GM12875 (cell line): ENCODE results near the gene OTOA.
"Not testable (repeated sequence)": the region's sequence is repeated elsewhere in the genome, so short reads cannot be mapped to it uniquely, and the experiment has no call there.

ENCODE experiments used
- H3K4me3 ChIP-seq: one replicate; pipeline ENCODE4 v1.5.1; 2011; ENCODE audit warnings: low read depth, low read length, control low read depth
- TF ChIP-seq, protein P1 (sequence below): IDR thresholded peaks from 2 replicates; pipeline ENCODE4 v1.5.1; 2011; ENCODE audit warnings: low read depth, mild to moderate bottlenecking, control low read depth, inconsistent platforms, low read length, moderate library complexity, borderline replicate concordance; ENCODE audit not compliant: insufficient read depth

OTOA gene

DNA sequence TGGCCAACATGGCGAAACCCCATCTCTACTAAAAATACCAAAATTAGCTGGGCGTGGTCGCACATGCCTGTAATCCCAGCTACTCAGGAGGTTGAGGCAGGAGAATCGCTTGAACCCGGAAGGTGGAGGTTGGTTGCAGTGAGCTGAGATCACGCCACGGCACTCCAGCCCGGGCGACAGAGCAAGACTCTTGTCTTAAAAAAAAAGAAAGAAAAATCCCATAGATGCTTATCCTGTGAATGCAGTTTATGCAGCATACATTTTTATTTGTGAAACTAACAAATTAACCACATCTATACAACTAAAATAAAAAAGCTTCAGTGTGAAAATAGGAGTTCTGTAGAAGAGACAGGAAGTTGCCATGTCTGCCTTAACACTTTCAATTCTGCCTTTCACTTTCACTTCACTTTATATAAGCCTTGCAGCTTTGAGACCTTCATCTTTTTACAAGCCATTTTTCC, 18.5 kb upstream of the OTOA start:
- no peak overlapping the region for H3K4me3 ChIP-seq
- TF ChIP-seq, protein P1, sequence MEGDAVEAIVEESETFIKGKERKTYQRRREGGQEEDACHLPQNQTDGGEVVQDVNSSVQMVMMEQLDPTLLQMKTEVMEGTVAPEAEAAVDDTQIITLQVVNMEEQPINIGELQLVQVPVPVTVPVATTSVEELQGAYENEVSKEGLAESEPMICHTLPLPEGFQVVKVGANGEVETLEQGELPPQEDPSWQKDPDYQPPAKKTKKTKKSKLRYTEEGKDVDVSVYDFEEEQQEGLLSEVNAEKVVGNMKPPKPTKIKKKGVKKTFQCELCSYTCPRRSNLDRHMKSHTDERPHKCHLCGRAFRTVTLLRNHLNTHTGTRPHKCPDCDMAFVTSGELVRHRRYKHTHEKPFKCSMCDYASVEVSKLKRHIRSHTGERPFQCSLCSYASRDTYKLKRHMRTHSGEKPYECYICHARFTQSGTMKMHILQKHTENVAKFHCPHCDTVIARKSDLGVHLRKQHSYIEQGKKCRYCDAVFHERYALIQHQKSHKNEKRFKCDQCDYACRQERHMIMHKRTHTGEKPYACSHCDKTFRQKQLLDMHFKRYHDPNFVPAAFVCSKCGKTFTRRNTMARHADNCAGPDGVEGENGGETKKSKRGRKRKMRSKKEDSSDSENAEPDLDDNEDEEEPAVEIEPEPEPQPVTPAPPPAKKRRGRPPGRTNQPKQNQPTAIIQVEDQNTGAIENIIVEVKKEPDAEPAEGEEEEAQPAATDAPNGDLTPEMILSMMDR: no peak

DNA sequence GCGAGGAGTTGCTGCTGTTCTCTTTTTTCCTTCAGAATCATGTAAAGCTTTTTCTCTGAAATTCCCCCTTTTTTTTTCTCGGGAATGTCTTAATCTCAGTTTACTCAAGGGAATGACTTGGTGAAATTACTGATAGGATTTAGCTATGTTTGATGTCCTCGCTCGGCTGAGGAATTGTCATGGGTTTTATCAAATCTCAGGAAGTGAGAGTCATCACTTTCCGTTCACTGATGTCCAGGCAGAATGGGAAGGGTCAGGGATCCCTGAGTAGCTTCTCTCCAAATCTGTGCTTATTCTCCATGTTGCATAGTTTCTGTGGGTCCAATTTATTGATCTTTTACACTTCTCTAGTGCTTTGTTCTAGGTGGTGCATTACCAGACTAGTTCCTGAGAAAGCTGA, 17.7 kb upstream of the OTOA start:
- no peak overlapping the region for H3K4me3 ChIP-seq
- TF ChIP-seq, protein P1: no peak

DNA sequence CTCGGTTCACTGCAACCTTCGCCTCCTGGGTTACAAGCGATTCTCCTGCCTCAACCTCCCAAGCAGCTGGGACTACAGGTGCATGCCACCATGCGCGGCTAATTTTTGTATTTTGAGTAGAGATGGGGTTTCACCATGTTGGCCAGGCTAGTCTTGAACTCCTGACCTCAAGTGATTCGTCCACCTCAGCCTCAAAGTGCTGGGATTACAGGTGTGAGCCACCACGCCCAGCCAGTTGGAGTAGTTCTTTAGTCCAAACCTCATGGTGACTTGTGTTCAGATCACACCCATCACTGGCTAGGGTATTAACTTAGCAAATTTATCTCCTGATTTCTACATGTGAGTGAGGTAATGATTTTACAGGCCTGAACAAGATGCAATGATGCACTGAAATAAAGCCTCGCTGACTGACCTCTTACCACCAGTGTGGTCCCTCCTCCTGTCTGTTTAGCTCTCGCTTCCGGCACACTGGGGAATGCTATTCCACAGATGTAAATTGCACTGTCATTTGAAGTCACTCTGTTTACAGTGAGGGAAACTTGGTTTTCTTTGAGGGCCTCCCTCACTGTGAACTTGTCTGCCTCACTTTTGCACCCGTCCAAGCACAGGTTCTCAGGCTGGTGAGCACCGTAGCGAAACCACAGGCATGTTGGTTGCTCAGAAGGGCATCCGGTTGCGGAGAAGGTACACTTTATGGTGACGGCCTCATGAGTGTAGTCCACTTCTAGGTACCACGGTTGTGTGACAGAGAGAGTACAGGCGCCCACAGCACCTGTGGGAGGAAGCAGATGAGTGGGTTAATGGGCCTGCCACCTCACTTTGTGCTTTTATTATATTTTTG, 16.8 kb upstream of the OTOA start:
- H3K4me3 ChIP-seq: no peak overlapping the region
- TF ChIP-seq, protein P1: no peak

DNA sequence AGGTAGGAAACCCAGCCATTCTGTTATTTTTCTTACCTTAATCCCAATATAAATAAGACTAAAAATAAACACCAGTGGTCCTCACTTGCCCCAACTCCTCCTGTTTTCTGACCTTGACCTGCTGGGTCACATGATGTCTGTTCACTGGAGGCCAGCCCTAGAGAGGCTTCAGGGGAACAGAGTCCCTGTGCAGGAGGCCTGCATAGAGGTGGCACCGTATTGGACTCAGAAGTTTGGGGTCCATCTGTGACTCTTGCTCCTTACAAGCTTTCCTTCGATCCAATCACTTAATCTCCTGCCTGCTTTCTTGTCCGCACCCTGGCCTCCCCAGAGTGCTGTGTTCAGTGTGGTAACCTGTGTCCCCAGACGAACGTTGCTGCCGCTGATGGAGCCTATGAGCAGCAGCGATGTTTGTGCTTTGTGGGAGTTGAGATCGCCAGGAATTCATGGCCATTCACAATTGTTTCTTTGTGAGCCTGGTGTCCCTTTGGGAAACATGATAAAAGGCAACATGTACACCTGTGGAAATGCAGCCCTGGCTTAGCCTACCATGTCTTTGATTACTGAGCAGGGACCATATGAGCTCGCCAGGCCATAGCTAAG, 16.1 kb upstream of the OTOA start:
- TF ChIP-seq, protein P1: no peak
- no peak overlapping the region for H3K4me3 ChIP-seq

DNA sequence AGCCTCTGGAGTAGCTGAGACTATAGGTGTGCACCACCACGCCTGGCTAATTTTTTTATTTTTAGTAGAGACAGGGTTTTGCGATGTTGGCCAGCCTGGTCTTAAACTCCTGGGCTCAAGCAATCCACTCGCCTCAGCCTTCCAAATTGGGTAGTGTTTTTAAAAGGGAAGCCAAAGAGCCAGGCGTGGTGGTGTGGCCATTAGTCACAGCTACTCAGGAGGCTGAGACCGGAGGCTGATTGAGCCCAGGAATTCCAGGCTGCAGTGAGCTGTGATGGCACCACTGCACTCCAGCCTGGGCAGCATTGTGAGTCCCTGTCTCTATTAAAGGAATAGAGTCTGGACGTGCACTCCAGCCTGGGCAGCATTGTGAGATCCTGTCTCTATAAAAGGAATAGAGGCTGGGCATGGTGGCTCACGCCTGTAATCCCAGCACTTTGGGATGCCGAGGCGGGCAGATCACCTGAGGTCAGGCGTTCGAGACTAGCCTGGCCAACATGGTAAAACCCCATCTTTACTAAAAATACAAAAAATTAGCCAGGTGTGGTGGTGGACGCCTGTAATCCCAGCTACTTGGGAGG, 13.9 kb upstream of the OTOA start:
- not testable (repeated sequence) for H3K4me3 ChIP-seq

DNA sequence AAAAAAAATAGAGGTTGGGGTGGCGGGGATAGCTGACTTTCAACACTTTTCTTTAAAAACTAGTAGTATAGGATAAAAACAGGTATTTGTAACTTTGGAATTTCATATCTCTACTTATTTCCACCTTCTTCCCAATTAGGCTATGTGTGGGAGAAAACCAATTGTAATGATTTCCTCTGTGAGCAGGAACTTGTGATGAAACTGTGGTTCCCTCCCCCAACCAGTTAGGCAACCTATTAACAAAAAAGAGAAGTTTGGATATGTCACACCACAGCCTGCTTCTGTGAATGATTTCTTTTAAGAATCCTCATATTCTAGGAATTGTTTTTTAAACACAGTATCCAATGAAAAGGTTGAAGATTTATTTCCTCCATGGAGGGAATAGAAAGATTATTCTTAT, 13.2 kb upstream of the OTOA start:
- H3K4me3 ChIP-seq: no peak overlapping the region
- TF ChIP-seq, protein P1: no peak

DNA sequence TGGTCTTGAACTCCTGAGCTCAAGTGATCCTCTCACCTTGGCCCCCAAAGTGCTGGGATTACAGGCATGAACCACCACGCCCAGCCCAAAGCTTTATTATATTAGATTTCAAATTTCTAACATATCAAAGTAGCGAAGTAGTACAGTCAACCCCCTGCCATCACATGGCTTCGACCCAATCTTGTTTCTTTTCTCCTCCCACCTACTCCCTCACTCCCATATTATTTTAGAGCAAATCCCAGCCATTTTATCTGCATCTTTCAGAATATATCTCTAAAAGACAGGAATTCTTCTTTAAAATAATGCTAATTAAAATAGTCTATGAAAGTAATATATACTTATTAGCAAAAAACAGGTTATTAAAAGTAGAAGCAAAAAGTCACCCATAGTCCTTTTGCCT, 12.3 kb upstream of the OTOA start:
- TF ChIP-seq, protein P1: no peak
- no peak overlapping the region for H3K4me3 ChIP-seq
